IPS-15b (cell line): ENCODE results near the gene GATB.

ENCODE experiments used
- H3K27me3 ChIP-seq: one replicate; pipeline ENCODE4 v1.6.1; 2013; ENCODE audit warnings: low read length; ENCODE audit not compliant: control insufficient read depth, insufficient read depth
- H3K36me3 ChIP-seq: one replicate; pipeline ENCODE4 v1.6.1; 2013; ENCODE audit warnings: low read length; ENCODE audit not compliant: control insufficient read depth, insufficient read depth
- H3K4me1 ChIP-seq: one replicate; pipeline ENCODE4 v1.6.1; 2013; ENCODE audit warnings: mild to moderate bottlenecking, low read length; ENCODE audit not compliant: control insufficient read depth, insufficient read depth
- H3K4me3 ChIP-seq: one replicate; pipeline ENCODE4 v1.5.1; 2013; ENCODE audit warnings: low read depth, low read length
- H3K9ac ChIP-seq: one replicate; pipeline ENCODE4 v1.6.1; 2013; ENCODE audit warnings: low read depth, mild to moderate bottlenecking, low read length
- H3K9me3 ChIP-seq: one replicate; pipeline ENCODE4 v1.6.1; 2013; ENCODE audit warnings: mild to moderate bottlenecking, low read length; ENCODE audit not compliant: control insufficient read depth, insufficient read depth

GATB gene

DNA sequence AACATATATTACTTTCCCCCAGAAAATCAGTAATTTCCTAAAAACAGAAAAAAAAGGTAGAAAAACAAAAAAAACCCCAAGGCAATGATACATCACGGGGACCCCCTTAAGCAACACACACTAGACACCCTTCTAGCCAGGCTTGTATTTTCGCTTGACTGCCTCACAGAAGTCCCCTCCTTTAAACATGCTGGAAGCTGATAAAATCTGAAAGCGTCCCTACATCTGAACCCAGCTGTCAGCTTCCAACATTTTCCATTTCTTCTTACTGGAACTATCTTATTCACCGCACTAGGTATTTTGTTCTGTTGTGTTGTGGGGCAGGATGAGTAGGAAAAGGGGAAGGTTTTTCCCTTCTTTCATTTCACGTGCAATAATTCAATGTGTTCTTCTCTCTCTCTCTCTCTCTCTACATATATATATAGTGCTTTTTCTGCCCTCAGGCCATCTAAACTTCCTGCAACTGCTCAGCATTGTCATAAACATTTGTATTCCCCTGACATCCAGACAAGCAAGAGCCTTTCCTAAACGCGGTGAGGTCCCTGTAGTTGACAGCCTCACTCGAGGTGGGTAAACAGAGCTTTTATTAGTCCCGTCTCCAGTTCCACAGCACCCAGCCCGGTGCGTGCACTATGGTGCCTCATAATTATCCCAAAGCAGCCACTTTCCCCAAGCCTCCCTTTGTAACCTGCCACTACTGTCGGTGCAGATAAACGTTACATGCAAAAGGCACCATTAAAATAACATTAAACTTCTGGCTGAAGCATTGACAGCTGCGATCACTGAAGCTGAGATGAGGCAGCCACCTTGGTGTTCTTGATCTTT, 82.5 kb downstream of the GATB start:
- H3K4me3 ChIP-seq, result no peak overlapping the region

DNA sequence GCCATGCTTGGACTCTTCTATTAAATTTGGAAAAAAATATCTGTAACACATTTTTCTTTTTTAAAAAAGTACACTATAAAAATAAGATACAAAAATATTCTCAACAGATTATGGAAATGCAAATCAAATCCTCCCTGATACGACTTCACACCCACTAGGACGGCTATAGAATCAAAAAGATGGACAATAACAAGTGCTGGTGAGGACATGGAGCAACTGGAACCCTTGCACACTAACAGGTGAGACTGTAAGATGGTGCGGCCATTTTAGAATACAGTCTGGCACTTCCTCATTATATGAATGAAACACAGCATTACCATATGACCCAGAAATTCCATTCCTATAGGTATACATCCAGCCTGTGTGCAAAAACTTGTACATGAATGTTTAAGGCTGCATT, 83.6 kb downstream of the GATB start:
- Histone ChIP-seq H3K9me3 (no peaks in the 10 kb centered on the region), H3K9ac (no peak overlapping the region), H3K36me3 (no peaks in the 10 kb centered on the region), H3K27me3 (no peaks in the 10 kb centered on the region), H3K4me3 (no peak overlapping the region), H3K4me1 (no peaks in the 10 kb centered on the region)

More for the DNA sequence above, 82.5 kb downstream of the GATB start:
- no peak overlapping the region for H3K9ac ChIP-seq
- H3K36me3 ChIP-seq, result no peaks in the 10 kb centered on the region
- H3K9me3 ChIP-seq, result no peaks in the 10 kb centered on the region
- no peaks in the 10 kb centered on the region for H3K27me3 ChIP-seq
- H3K4me1 ChIP-seq, result no peaks in the 10 kb centered on the region

DNA sequence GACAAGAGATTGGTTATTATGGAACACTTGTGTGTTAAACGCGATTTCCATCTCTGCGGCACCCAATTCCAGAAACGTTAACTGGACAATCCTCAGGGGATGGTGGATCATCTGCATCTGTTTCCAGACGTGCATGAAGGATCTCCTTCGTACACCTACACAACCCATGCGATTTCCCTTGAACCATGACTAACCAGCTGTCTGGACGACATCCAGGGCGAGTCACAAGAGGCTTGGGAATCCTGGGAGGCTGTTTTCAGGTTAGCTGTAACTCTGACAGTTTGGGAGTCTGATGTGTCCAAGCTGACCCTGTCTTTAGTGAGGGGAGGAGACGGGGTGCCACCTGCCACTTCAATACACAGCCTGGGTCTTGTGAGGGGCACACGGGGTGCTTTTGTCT, 84.5 kb downstream of the GATB start:
- H3K9ac ChIP-seq, result no peak overlapping the region
- no peaks in the 10 kb centered on the region for H3K4me1 ChIP-seq
- H3K9me3 ChIP-seq, result no peaks in the 10 kb centered on the region
- no peaks in the 10 kb centered on the region for H3K36me3 ChIP-seq
- H3K27me3 ChIP-seq, result no peaks in the 10 kb centered on the region
- no peak overlapping the region for H3K4me3 ChIP-seq

DNA sequence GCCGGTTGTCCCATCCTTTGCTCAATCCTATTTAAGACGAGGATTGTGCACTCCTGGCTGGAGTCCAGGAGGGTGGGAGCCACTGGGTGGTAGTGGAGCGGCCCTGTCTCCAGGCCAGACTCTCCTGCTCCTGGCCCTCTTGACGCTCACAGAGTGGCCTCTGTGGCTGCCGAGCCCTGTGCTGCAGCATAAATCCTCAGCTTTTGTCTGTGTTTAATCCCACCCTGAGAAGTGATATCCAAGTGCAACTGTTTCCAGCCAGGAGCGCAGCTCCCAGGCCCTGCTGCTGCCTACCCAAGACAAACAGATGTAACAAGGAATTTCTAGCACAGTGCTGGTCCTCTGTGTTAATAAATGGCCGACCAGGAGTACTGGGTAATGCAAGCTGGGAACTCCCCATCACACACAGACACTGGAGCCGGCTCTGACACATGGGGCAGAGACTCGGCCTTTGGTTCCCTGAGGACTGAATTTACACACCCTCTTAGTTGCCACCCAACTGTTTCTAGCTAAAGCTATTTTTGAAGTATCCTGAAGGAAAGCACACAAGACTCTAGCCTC, 85.3 kb downstream of the GATB start:
- no peak overlapping the region for H3K9ac ChIP-seq
- H3K36me3 ChIP-seq, result no peaks in the 10 kb centered on the region
- no peaks in the 10 kb centered on the region for H3K9me3 ChIP-seq
- H3K4me3 ChIP-seq, result no peak overlapping the region
- H3K27me3 ChIP-seq, result no peaks in the 10 kb centered on the region
- no peaks in the 10 kb centered on the region for H3K4me1 ChIP-seq

DNA sequence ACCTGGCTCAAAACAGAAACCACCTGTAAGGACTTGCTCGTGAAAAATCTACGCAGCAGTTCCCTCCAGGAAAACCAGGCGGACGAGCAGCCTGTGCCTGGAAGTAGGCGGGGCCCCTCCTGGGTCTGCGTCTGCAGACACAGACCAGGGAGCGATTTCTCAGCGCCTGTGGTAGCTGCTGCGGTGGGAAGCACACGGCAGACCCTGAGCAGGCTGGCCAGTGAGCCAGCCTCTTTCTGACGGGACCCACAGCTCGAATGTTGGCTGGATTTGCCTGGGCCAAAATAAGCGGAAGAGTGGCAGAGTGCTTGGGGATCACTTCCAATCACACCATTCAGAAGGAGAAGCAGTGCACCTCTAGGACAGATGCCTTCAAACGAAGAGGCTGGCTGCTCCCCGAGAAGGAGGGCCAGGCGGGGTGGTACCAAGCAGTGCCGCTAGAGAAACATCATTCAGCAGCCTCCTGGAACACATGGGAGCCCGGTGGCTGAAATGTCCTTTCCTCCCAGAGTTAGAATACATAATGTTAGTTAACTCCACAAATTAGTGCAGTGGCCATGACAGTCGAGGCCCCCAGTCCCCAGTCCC, 85.9 kb downstream of the GATB start:
- Histone ChIP-seq H3K27me3 (no peaks in the 10 kb centered on the region), H3K36me3 (no peaks in the 10 kb centered on the region), H3K4me1 (no peaks in the 10 kb centered on the region), H3K9me3 (no peaks in the 10 kb centered on the region), H3K4me3 (no peak overlapping the region), H3K9ac (no peak overlapping the region)

DNA sequence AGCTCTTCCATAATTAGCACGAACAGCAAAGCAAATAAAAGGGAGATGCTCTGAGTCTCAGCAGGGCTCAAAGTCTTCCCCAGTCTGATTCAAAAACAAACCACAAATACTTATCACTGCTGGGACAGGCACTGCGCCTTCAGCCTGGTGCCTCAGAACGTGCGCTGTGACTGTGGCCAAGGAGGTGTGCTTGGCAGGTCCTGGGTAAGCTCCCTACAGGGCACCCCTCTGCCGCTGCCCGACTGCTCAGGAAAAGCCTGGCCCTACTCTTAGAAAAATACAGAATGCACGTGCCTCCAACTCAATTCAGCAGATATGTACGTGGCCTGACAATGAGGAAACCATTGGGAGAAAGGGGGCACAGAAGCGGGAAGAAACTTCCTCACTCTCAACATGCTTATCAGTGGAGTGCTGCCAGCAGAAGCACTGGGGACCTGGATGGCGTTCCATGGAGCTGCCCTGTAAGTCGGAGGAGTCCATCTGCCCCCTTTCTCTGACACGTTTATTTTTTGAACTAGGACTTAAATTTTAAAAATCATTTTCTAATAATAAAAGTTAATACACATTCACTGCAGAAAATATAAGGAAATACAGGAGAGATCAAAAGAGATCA, 86.8 kb downstream of the GATB start:
- Histone ChIP-seq H3K9me3 (no peaks in the 10 kb centered on the region), H3K4me3 (no peak overlapping the region), H3K9ac (no peak overlapping the region), H3K27me3 (no peaks in the 10 kb centered on the region), H3K4me1 (no peaks in the 10 kb centered on the region), H3K36me3 (no peaks in the 10 kb centered on the region)

DNA sequence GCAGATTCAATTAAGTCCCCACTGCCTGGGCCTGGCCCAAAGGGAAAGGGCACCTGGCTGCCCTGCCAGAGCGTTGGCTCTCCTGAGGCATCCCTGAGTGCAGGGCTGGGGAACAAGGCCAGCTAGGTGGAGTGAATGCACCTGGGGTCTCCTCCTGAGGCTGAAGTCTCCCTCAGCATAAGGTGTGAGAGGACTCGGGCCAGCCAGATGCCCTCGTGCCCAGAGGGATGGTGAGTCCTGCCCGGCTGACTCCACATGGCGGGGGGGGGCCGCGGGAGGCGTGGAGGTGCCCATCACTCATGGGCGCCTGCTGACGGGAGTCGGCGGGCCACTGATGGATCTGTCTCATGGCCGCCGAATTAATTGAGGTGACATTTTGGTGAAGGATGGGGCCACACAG, 87.8 kb downstream of the GATB start:
- no peaks in the 10 kb centered on the region for H3K4me1 ChIP-seq
- H3K4me3 ChIP-seq, result no peak overlapping the region
- no peak overlapping the region for H3K9ac ChIP-seq
- H3K36me3 ChIP-seq, result no peaks in the 10 kb centered on the region
- no peaks in the 10 kb centered on the region for H3K27me3 ChIP-seq
- H3K9me3 ChIP-seq, result no peaks in the 10 kb centered on the region

DNA sequence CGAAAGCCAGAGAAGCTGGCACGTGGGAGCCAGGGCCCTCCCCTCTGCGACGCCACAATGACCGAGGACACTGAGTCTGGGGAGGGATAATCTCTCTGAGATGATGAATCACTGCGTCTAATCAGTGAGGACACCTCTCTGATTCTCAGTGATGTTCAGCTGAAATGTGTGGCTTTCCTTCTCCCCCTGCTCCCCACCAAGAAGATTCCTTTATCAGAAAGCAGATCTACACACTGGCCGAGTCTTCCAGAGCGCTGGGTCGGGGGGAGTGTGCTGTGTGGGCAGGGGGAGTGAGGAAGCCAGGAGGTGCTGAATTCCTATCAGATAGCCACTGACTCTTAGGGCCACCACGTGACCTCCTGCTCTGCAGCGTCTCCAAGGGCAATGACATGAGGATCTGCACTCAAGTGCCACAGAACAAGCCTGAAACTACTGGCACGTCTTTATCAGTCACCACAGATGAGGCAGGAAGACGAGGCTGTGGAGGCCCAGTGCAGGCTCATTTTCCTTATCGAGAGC, 89.2 kb downstream of the GATB start:
- Histone ChIP-seq H3K9me3 (no peaks in the 10 kb centered on the region), H3K4me1 (no peaks in the 10 kb centered on the region), H3K9ac (no peak overlapping the region), H3K36me3 (no peaks in the 10 kb centered on the region), H3K4me3 (no peak overlapping the region), H3K27me3 (no peaks in the 10 kb centered on the region)

DNA sequence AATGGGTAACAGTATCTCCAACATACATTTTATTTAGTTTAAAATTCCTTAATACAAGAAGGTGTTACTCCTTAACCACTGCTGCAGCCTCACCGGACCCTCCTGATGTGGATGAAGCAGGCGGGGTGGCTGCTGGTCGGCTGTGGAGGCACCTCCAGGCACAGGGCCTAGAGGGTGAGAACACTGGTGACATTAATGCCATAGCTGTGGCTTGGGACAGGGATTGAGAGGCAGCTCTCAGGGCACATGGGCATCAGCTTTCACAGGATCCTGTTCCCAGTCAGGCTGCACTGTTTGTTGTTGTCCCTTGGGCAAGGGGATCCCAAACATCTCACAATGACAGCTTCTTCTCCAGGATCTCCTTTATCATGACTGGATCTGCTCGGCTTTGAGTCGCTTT, 90.0 kb downstream of the GATB start:
- Histone ChIP-seq H3K4me3 (no peak overlapping the region), H3K9ac (no peak overlapping the region), H3K36me3 (no peaks in the 10 kb centered on the region), H3K27me3 (no peaks in the 10 kb centered on the region), H3K9me3 (no peaks in the 10 kb centered on the region), H3K4me1 (no peaks in the 10 kb centered on the region)

DNA sequence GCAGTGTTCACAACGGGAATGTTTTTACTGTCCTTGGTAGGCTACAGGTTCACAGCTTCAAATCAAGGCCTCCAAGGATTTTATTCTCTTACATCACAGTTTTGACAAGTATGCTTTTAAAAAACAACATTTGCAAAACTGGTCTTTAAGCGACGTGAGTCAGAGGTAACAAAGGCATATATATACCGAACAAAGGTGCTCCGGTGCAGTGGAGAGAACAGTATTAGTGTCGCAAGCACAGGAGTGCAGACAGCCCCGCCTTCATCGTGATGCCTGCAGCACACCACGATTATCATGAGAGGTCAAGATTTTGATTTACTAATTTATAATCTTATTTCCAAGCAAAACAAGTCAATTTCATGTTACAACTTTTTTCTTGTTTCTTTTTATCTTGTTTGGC, 90.8 kb downstream of the GATB start:
- no peak overlapping the region for H3K4me3 ChIP-seq

DNA sequence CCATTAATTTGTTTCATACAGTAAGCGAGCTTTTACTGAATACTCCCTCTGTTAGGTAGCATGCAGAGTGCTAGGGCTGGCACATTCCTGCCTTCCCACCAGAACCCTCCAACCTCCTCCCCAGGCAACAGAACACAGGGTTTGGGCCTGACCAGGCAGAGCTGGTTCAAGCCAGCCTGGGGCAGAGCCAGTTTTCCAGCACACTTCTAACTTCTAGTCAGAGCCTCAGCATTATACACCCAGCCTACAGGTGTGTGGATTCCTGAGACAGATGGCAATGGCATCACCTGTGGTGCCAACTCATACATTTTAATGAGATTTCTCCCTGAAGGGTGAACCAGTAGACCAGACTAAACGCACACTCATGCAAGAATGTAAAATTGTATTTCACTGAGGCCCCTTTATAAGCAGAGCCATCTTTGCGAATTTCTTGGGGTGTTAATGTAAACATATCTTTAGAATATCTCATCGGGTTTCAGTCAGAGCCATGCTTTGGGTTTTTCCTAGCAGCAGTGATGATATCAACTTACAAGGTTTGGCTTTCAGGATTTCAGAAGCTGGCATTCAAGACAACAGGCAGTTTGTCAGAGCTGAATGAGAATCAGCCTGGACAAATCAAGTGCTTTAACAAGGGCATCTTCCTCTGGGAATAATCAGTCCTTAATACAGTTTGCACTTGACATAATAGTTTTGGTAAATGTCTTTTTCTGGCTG, 92.0 kb downstream of the GATB start:
- H3K27me3 ChIP-seq, result no peaks in the 10 kb centered on the region
- no peak overlapping the region for H3K4me3 ChIP-seq

More for the DNA sequence above, 90.8 kb downstream of the GATB start:
- Histone ChIP-seq H3K9me3 (no peaks in the 10 kb centered on the region), H3K27me3 (no peaks in the 10 kb centered on the region), H3K4me1 (no peaks in the 10 kb centered on the region), H3K9ac (no peak overlapping the region), H3K36me3 (no peaks in the 10 kb centered on the region)

More for the DNA sequence above, 92.0 kb downstream of the GATB start:
- no peaks in the 10 kb centered on the region for H3K9me3 ChIP-seq
- no peaks in the 10 kb centered on the region for H3K4me1 ChIP-seq
- no peak overlapping the region for H3K9ac ChIP-seq
- H3K36me3 ChIP-seq, result peaks cover 1% of the 10 kb centered on the region
